OCI-LY7 (cell line): Measurements from ENCODE around the gene ECI1. TPM values are rescaled to one million over a fixed set of nuclear protein-coding genes. Genes with fewer than 3 reads are reported as not detected.

Experiments used
- BruUV-seq: library from RNA; stranded (reverse); fragments of 400-500 nt; replicated peaks from 2 replicates; lab custom pipeline; 2021; lab: Mats Ljungman, UMichigan
- CTCF ChIA-PET: fragments of 300-600 bp; sonication (Branson Sonifier 250); formaldehyde crosslinking; loops from one replicate; lab custom pipeline; 2022; ENCODE audit warnings: antibody characterized with exemption; ENCODE audit not compliant: unreplicated experiment; lab: Charles Lee
- POLR2A ChIA-PET: fragments of 300-600 bp; sonication (Branson Sonifier 250); formaldehyde crosslinking; loops from one replicate; lab custom pipeline; 2022; ENCODE audit warnings: antibody characterized with exemption; lab: Charles Lee
- DNase-seq: peaks from one replicate; pipeline ENCODE4 v3.0.0-alpha.2; 2015; ENCODE audit warnings: low spot score
- H2AFZ ChIP-seq: fragments of 200-600 bp; sonication (generic), shearing (Covaris generic); 2 replicates; pipeline ENCODE4 v1.6.1; 2014; ENCODE audit warnings: mild to moderate bottlenecking, antibody characterized with exemption, low read length, moderate library complexity
- H3K27ac ChIP-seq: fragments of 200-600 bp; sonication (generic); 2 replicates; pipeline ENCODE4 v1.5.1; 2014; ENCODE audit warnings: mixed run types, low read depth, mild to moderate bottlenecking, moderate library complexity, low read length, inconsistent platforms; ENCODE audit not compliant: poor library complexity, severe bottlenecking
- H3K36me3 ChIP-seq: fragments of 200-600 bp; sonication (generic); 2 replicates; pipeline ENCODE4 v1.6.1; 2014; ENCODE audit warnings: mild to moderate bottlenecking, antibody characterized with exemption, low read length, moderate library complexity, mixed read lengths; ENCODE audit not compliant: insufficient read depth
- H3K4me1 ChIP-seq: fragments of 200-600 bp; sonication (generic); 2 replicates; pipeline ENCODE4 v1.5.1; 2014; ENCODE audit warnings: mild to moderate bottlenecking, low read length; ENCODE audit not compliant: insufficient read depth, poor library complexity, severe bottlenecking
- H3K4me2 ChIP-seq: fragments of 200-600 bp; sonication (generic); 2 replicates; pipeline ENCODE4 v1.6.1; 2014; ENCODE audit warnings: mild to moderate bottlenecking, low read length
- H3K4me3 ChIP-seq: fragments of 200-600 bp; sonication (generic); 2 replicates; pipeline ENCODE4 v1.5.1; 2014; ENCODE audit warnings: mild to moderate bottlenecking, low read depth, low read length; ENCODE audit not compliant: poor library complexity, severe bottlenecking
- H3K79me2 ChIP-seq: fragments of 200-600 bp; sonication (generic); 2 replicates; pipeline ENCODE4 v1.6.1; 2016; ENCODE audit warnings: low read depth, mild to moderate bottlenecking, low read length, moderate library complexity, mixed read lengths; ENCODE audit not compliant: insufficient read depth
- H3K9me2 ChIP-seq: fragments of 200-600 bp; sonication (generic); 2 replicates; pipeline ENCODE4 v1.6.1; 2016; ENCODE audit warnings: mild to moderate bottlenecking, low read length, mixed read lengths; ENCODE audit not compliant: insufficient read depth
- H3K9me3 ChIP-seq: fragments of 200-600 bp; sonication (generic); 2 replicates; pipeline ENCODE4 v1.6.1; 2014; ENCODE audit warnings: mild to moderate bottlenecking, mixed run types, low read length, mixed read lengths
- H4K20me1 ChIP-seq: fragments of 200-600 bp; sonication (generic); 2 replicates; pipeline ENCODE4 v1.6.1; 2014; ENCODE audit warnings: mild to moderate bottlenecking, antibody characterized with exemption, low read length, moderate library complexity, mixed read lengths; ENCODE audit not compliant: insufficient read depth
- CTCF ChIP-seq: fragments of 200-600 bp; sonication (generic); conservative IDR thresholded peaks from 2 replicates; pipeline ENCODE4 v1.5.1; 2014; ENCODE audit warnings: mild to moderate bottlenecking, antibody characterized with exemption, low read length, moderate library complexity, mixed read lengths
- EZH2phosphoT487 ChIP-seq: fragments of 200-600 bp; sonication (generic); IDR thresholded peaks from 2 replicates; pipeline ENCODE4 v1.6.1; 2018; ENCODE audit warnings: low read depth, borderline replicate concordance, mild to moderate bottlenecking, mixed run types, antibody characterized with exemption, low read length, moderate library complexity, mixed read lengths
- intact Hi-C: fragments of 100-400 bp; cut with micrococcal nuclease; formaldehyde crosslinking; loops from one replicate; pipeline ENCODE4 v1.10.0; 2022; ENCODE audit not compliant: unreplicated experiment
- total RNA-seq, 2 experiments: library from RNA; depleted of rRNA in 1 of 2; stranded (reverse); fragments of >200 nt in 1 of 2; shearing (Covaris generic) in 1 of 2; gene quantifications; 2 replicates each; pipeline ENCODE4 v1.2.3, GENCODE V29; 2014 to 2022

Gene ECI1
- total RNA-seq, 2 experiments from 2014 or later = 74.5 to 80.0 TPM

GRCh38 chr16:2271848-2272461 lies 20.6 kb upstream of the ECI1 start:
- intact Hi-C loops = no loop called here
- H3K4me1 ChIP-seq = peaks cover 12% of the 10 kb centered on the region
- H3K4me2 ChIP-seq = no peak overlapping the region
- POLR2A ChIA-PET = no interaction called here
- H4K20me1 ChIP-seq = no peaks in the 10 kb centered on the region
- DNase-seq = no peak
- CTCF ChIA-PET = no interaction called here
- H3K27ac ChIP-seq = no peak overlapping the region
- TF ChIP-seq CTCF = no peak
- no peak for TF ChIP-seq EZH2phosphoT487
- no TSS peak for BruUV-seq
- H3K9me2 ChIP-seq = no peaks in the 10 kb centered on the region
- no peak overlapping the region for H3K4me3 ChIP-seq
- H3K79me2 ChIP-seq = peaks cover 16% of the 10 kb centered on the region
- H3K9me3 ChIP-seq = no peaks in the 10 kb centered on the region
- peaks cover 5% of the 10 kb centered on the region; the same call in 1 of the 2 replicates for H3K36me3 ChIP-seq
- H2AFZ ChIP-seq = no peak overlapping the region

GRCh38 chr16:2270588-2271470 lies 19.4 kb upstream of the ECI1 start:
- H3K4me1 ChIP-seq = peaks cover 21% of the 10 kb centered on the region
- ChIA-PET POLR2A (no interaction called here), CTCF (no interaction called here)
- H3K36me3 ChIP-seq = peaks cover 14% of the 10 kb centered on the region; the same call in 1 of the 2 replicates
- H3K9me2 ChIP-seq = no peaks in the 10 kb centered on the region
- H3K27ac ChIP-seq = no peak overlapping the region
- intact Hi-C loops = no loop called here
- DNase-seq = no peak
- H3K4me3 ChIP-seq = no peak overlapping the region
- no TSS peak for BruUV-seq
- TF ChIP-seq EZH2phosphoT487 (no peak), CTCF (no peak)
- peaks cover 27% of the 10 kb centered on the region for H3K79me2 ChIP-seq
- peaks cover 8% of the 10 kb centered on the region for H4K20me1 ChIP-seq
- H3K9me3 ChIP-seq = no peaks in the 10 kb centered on the region
- no peak overlapping the region for H3K4me2 ChIP-seq
- H2AFZ ChIP-seq = no peak overlapping the region
